Activated T-cell treated with anti-CD3 and anti-CD28 coated beads, Interleukin-2, amount 50 U/mL, for 4 hours (primary cell): Measurements from ENCODE around the gene EPHB3. TPM values are rescaled to one million over a fixed set of nuclear protein-coding genes. Genes with fewer than 3 reads are reported as not detected.
A peak's percentile ranks its signal among the peaks of the same experiment; 100 is the strongest.

Source experiments
- ATAC-seq, 2 donors: fragments of 200-7000 bp; cut with Tn5 transposase; one replicate each; pipeline ENCODE4 v1.10.0; 2021
- DNase-seq: peaks from one replicate; pipeline ENCODE4 v3.0.0-alpha.2; 2020
- H3K27me3 Mint-ChIP-seq: one replicate; pipeline ENCODE4 v1.8.0; 2021; ENCODE audit warnings: low read depth, mixed read lengths
- H3K36me3 Mint-ChIP-seq: one replicate; pipeline ENCODE4 v1.8.0; 2022; ENCODE audit warnings: mixed read lengths; ENCODE audit not compliant: insufficient read depth
- H3K4me1 Mint-ChIP-seq: one replicate; pipeline ENCODE4 v1.8.0; 2021; ENCODE audit warnings: low read depth, mixed read lengths
- H3K4me3 Mint-ChIP-seq: one replicate; pipeline ENCODE4 v1.8.0; 2021; ENCODE audit warnings: mild to moderate bottlenecking, moderate library complexity, mixed read lengths
- H3K9me3 Mint-ChIP-seq: one replicate; pipeline ENCODE4 v1.8.0; 2021; ENCODE audit warnings: mixed read lengths
- total RNA-seq, 3 donors: library from RNA; stranded (reverse); gene quantifications; one replicate each; pipeline ENCODE4 v1.2.1, GENCODE V29; 2021

The EPHB3 gene
- under 1 TPM in 1 of 3 donors, not detected in 2; 0.15 TPM for total RNA-seq

DNA sequence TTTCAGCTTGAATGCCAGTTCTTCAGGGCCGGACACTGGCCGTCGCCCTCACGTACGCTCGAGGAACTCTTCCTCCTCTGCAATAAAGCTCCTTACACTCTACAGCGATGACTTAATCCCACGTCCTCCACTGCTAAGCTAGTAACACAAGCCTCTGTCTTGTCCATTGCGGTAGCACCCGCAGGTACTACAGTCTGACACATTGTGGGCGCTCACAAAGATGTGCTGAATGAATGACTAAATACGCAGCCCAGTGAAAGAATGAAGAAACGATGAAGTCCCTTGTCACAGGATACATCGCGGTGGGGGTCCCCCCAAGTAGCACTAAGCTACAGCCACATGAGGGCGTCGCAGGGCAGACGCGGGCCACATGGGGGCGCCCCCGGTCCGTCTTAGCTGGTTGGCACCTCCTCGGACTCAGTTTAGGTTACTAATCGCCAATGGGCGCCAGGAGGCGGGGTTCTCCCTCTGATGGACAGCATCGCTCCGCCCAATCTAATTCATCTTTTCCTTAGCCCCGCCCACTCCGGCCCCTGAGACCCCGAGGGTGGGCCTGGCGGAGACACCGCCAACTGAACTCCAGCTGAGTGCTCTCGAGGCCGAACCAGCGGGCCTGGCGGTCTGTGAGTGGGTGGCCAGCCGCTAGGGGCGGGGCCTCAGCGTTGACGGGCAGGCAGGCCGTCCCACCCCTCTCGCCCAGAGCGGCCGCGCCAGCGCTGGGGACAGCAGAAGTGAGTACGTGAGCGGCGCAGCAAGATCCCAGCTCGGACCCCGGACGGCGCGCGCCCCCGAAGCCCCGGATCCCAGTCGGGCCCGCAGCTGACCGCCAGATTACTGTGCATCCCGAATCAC, at the start of gene EPHB3:
TSS of gene EPHB3 (plus strand) at position 725 of the 852 bp plus-strand sequence. CDS start 451 bp downstream, outside the sequence.
- DNase-seq (peak; percentile 84), ATAC-seq (peak; percentile 83 to 85)
- H3K4me1 Mint-ChIP-seq: peaks cover 42% of the 10 kb centered on the region
- H3K36me3 Mint-ChIP-seq: no peaks in the 10 kb centered on the region
- H3K9me3 Mint-ChIP-seq: no peaks in the 10 kb centered on the region
- peak within 1 kb of the TSS; percentile 73 for H3K4me3 Mint-ChIP-seq
- peaks cover 57% of the 10 kb centered on the region for H3K27me3 Mint-ChIP-seq

DNA sequence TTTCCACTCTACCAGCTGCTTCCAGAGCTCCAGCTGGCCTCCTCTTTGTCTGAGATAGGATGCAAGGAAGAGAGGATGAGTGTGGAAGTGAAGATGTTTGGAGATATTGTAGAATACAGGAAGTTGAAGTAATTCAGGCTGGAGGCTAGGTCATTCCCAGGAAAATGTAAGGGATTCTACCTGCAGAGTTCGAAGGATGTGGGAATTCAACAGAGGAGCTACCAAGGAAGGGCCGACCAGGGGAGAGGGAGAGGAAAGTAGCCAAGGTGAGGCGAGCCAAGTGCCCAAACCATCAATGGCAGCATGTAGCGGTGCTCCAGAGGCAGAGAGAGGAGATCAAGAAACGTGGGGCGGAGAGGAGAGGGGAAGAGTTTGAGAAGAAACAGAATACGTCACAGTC, 49.0 kb upstream of the EPHB3 start:
- DNase-seq (no peak), ATAC-seq (no peak)
- Mint-ChIP-seq H3K27me3 (peaks cover 57% of the 10 kb centered on the region), H3K4me1 (peaks cover 6% of the 10 kb centered on the region), H3K4me3 (peak overlapping the region; percentile 40), H3K9me3 (no peaks in the 10 kb centered on the region), H3K36me3 (no peaks in the 10 kb centered on the region)

DNA sequence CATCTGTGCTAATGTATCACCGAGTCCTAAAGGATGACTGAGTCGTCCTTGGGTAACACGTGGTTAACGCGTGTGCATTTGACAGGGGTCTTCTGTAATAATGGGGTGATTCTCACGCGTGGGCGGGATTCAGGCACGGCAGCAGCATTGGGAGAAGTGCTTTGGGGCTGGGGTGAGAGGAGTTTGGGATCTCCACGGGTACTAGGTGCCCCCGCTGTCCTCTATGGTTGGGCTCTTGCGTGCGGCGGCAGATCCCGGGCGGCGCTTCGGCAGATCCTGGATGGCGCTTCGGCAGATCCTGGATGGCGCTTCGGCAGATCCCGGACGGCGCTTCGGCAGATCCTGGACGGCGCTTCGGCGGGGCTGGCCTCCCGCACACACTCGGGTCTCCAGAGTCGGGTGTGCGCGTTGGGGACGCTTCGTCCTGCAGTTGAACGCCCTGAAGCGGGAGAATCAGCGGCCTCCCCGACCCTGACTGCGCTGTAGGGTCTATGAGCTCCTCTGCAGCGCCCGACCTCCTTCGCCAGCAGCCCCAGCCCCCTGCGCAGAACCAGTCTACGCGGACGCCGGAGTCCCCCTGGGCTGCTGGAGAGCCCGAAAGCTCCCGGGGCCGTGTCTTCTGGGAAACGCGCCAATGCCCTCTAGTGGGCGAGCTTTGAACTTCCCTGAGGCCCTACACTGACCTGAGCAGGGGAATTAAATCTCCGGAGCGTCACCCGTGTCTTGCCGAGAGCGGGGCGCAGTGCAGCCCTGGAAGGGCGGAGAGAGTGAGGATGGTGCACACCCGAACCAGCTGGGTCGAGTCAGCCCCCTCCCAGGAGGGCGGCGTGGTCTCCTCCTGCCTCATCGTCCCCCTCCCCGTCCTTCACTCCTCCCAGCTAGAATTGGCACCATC, 48.1 kb upstream of the EPHB3 start:
- ATAC-seq (peak; percentile 98 to 99), DNase-seq (peak; percentile 79)
- no peaks in the 10 kb centered on the region for H3K9me3 Mint-ChIP-seq
- no peaks in the 10 kb centered on the region for H3K36me3 Mint-ChIP-seq
- peak overlapping the region; percentile 63 for H3K4me3 Mint-ChIP-seq
- peaks cover 6% of the 10 kb centered on the region for H3K4me1 Mint-ChIP-seq
- H3K27me3 Mint-ChIP-seq: peaks cover 57% of the 10 kb centered on the region

DNA sequence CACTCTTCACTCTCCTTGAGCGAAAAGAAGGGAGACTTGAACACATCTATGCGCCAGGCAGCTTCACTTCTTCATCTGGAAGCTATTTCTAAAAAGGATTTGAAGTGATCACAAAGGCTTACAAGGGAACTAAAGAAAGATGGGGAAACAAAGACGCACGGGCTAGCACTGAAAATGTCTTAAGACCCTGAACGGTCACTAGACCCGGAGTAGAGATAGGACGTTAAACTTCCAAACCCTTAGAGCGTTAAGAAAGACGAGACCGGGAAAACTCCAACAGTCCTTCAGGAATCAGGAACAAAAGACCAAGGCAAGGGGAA, 47.5 kb upstream of the EPHB3 start:
- ATAC-seq (no peak), DNase-seq (no peak)
- no peaks in the 10 kb centered on the region for H3K9me3 Mint-ChIP-seq
- peak overlapping the region; percentile 63 for H3K4me3 Mint-ChIP-seq
- H3K27me3 Mint-ChIP-seq: peaks cover 63% of the 10 kb centered on the region
- H3K36me3 Mint-ChIP-seq: no peaks in the 10 kb centered on the region
- H3K4me1 Mint-ChIP-seq: peaks cover 6% of the 10 kb centered on the region

DNA sequence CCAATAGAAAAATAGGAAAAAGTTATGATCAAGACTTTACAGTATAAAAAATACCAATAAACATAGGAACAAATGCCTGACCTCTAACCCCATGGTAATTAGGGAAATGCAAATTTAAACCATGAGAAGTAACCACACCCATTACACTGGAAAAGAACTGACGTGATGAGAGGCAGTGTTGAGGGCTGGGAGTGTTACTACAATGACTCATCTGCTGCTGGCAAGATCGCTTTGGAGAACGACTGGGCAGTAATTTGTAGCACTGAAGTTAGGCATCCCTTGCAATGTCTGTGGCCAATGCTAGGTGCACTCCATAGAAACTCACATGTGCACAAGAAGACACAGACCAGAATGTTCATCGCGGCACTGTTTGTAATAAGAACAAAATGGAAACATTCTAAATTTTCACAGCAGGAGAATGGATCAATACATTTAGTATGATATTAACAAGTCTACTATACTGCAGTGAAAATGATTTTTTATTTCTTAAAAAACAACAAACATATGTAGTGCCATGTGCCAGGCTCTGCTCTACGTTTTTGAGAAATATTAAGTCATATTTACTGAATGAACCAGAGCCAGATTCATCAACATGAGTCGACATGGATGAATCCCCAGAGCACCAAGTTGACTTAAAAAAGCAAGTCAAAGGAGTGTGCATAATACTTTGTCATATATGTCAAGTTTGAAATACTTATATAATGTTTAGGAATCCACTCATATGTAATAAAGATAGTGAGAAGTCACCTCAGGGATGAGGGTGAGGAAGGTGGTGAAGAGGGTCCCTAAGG, 37.6 kb upstream of the EPHB3 start:
- Mint-ChIP-seq H3K27me3 (peaks cover 35% of the 10 kb centered on the region), H3K36me3 (no peaks in the 10 kb centered on the region), H3K4me3 (no peak overlapping the region), H3K4me1 (peaks cover 12% of the 10 kb centered on the region), H3K9me3 (no peaks in the 10 kb centered on the region)
- no peak for DNase-seq
- ATAC-seq: peak; percentile 52 to 55

DNA sequence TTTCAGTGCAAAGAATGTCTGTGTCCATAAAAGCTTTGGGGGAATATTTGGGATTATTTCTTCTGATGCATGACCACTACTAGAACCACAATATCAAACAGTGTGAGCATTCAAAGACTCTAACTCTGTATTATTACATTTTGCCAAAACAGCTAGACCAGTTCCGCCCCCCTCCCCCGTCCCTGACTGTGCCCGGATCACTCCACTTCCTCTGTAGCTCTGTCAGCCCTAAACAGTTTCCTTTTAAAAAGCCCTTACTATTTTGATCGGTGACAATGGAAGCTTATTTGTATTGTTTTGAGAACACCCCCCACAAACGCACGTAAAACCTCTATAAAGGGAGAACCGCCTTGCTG, 36.6 kb upstream of the EPHB3 start:
- H3K9me3 Mint-ChIP-seq: no peaks in the 10 kb centered on the region
- H3K4me1 Mint-ChIP-seq: peaks cover 12% of the 10 kb centered on the region
- DNase-seq: no peak
- no peaks in the 10 kb centered on the region for H3K36me3 Mint-ChIP-seq
- peak overlapping the region; percentile 83 for H3K4me3 Mint-ChIP-seq
- peak; percentile 70 to 77 for ATAC-seq
- H3K27me3 Mint-ChIP-seq: peaks cover 33% of the 10 kb centered on the region

DNA sequence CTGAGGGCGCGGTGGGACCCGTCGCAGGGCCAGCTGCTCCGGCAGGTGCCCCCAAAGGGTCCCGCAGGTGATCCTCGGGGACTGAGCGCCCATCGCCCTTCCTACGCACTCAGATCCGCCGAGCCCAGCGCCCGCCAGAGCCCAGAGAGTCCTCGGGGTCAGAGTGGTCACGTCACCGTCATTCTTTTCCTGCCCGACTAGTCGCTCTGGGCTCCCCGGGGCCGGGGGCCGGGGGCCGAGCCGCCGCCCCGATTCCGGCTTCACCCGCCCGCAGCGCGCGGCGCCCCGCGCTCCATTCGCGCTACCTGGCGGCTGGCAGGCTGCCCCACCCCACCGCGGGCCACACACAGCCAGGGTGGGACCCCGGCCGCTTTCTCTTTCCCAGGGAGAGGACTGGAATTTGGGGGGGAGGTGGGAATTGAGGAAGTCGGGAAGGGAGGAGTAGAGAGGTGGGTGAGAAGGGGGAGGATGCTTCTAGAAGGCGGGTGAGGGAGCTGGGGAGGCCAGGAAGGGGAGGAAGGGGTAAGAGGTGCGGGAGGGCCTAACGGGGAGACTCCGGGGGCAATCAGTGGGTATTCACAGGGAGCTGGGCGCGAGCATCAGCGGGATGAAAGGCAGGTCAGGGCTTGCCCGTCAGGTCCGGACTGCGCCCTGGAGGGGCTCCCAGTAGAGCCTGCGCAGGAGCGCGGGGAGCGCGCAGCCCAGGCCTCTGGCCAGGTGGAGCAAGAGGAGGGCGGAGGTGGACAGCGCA, 36.1 kb upstream of the EPHB3 start:
- Mint-ChIP-seq H3K4me3 (peak overlapping the region; percentile 83), H3K4me1 (peaks cover 12% of the 10 kb centered on the region), H3K9me3 (no peaks in the 10 kb centered on the region), H3K27me3 (peaks cover 36% of the 10 kb centered on the region), H3K36me3 (no peaks in the 10 kb centered on the region)
- peak; percentile 57 to 74 for ATAC-seq
- DNase-seq: no peak

DNA sequence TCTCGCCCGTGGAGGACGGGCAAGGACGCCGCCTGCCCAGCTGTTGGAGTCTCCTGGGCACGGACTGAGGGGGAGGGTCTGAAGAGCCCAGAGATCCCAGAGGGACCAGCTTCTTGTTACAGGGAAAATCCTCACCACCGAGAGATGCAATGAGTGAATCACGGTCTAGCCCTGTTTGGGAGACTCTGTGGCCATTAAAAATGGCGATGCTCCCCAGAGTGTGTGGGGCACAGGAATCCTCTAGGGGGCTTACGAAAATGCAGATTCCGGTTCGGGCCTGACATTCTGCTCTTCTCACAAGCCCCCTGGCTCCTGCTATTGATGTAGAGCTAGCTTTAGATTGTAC, 35.5 kb upstream of the EPHB3 start:
- ATAC-seq (no peak), DNase-seq (no peak)
- H3K36me3 Mint-ChIP-seq: no peaks in the 10 kb centered on the region
- no peaks in the 10 kb centered on the region for H3K9me3 Mint-ChIP-seq
- H3K4me1 Mint-ChIP-seq: peaks cover 12% of the 10 kb centered on the region
- peaks cover 42% of the 10 kb centered on the region for H3K27me3 Mint-ChIP-seq
- peak overlapping the region; percentile 19 for H3K4me3 Mint-ChIP-seq

DNA sequence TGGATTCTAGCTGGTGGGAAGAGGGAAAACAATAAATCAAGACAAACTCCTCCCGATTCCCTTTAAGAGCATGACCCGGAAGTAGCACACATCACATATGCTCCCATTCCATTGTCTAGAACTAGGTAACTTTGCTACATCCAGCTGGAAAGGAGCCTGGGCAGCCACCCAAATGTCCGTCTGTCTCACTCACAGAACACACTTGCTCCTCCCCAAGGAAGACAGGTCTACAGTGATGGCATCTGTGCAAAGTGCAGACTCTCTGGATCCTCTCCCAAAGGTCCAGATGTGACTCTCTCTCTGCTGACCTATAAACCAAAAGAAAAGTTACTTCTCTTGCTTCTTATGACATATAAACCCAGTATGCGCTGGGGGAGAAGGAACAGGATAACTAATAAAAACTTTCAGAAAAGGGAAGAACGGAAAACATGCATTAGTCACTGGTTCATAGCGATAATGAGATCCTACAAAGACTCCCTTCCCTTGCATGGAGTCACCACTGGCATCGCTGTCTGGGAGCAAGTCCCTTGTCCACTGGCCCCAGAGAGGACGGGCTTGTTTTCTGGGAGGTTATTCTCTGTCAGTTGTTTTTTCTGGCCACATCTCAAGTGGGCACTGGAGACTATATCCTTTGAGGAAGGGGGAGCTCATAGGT, 29.8 kb upstream of the EPHB3 start:
- DNase-seq: no peak
- Mint-ChIP-seq H3K27me3 (peaks cover 32% of the 10 kb centered on the region), H3K36me3 (no peaks in the 10 kb centered on the region), H3K9me3 (no peaks in the 10 kb centered on the region), H3K4me3 (no peak overlapping the region), H3K4me1 (no peaks in the 10 kb centered on the region)
- no peak for ATAC-seq

DNA sequence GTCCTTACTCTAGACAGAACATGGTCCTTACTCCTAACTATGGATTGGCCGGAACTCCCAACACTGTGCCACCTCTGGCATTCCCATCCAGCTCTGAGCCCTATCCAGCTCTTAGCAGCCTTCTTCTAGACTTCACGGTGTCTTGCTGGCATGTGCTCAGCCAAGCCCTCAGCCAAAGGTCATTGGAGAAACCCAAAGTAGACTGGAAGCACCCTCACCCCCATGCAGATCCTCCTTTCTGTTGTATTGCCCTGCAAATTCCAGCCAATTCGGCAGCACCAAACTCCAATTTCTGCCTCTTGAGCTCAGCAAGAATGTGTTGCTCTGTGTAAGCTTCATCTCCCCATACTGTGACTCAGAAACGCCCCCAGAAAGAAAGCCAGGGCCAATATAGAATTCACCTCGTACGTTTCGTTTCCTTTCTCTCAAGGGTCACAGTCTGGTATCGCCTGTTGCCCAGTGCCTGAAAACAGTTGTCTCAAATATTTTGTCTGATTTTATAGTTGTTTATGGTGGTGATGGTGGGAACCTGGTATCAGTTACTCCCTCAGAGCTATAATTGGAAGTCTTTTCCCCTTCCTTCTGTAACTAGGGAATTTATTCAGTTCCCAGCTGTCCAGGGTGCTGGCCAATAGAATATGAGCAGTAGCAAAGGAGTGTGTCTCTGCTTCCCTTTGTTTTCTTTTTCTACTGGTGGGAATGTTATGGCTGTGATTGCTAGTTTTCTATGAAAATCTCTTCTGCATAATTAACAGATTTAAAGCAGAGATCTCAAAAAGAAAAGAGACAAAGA, 28.4 kb upstream of the EPHB3 start:
- Mint-ChIP-seq H3K9me3 (no peaks in the 10 kb centered on the region), H3K4me1 (no peaks in the 10 kb centered on the region), H3K36me3 (no peaks in the 10 kb centered on the region), H3K4me3 (no peak overlapping the region), H3K27me3 (peaks cover 28% of the 10 kb centered on the region)
- DNase-seq: no peak
- ATAC-seq: no peak

DNA sequence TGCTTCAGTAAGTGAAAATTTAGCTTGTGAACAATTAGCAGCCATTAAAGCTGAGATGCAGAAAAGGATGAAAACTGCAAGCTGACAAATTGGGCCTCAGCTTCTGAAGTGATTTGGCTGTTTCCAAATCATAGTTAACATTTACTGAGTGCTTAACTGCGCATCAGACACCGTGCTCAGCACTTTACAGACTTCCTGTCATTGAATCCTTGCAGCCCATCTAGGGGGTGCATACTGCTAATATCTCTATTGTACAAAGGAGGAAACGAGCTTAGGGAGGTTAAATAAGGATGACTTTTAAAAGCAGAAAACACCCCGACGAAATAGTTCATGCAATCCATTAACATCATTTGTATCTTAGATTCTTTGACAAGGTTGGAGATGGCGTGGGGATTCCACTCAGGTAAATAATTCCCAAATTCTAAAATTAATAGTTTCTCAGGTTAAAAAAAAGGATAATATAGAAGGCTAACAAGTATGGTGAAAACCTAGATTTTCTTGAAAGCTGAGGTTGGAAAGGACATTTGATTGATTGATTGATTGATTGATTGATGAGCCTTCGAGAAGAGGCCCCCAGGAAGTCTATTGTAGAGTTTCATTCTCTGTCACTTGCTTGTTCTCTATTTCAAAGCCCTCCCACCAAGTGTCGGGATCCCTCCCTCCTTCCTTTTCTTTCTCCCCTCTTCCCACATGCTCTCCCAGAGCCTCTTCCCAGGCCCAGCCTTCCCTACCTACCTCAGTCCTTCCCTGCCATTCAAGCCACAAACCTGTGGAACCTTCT, 23.5 kb upstream of the EPHB3 start:
- DNase-seq (no peak), ATAC-seq (no peak)
- H3K36me3 Mint-ChIP-seq: no peaks in the 10 kb centered on the region
- peaks cover 20% of the 10 kb centered on the region for H3K27me3 Mint-ChIP-seq
- peaks cover 2% of the 10 kb centered on the region for H3K4me1 Mint-ChIP-seq
- H3K4me3 Mint-ChIP-seq: no peak overlapping the region
- H3K9me3 Mint-ChIP-seq: no peaks in the 10 kb centered on the region

DNA sequence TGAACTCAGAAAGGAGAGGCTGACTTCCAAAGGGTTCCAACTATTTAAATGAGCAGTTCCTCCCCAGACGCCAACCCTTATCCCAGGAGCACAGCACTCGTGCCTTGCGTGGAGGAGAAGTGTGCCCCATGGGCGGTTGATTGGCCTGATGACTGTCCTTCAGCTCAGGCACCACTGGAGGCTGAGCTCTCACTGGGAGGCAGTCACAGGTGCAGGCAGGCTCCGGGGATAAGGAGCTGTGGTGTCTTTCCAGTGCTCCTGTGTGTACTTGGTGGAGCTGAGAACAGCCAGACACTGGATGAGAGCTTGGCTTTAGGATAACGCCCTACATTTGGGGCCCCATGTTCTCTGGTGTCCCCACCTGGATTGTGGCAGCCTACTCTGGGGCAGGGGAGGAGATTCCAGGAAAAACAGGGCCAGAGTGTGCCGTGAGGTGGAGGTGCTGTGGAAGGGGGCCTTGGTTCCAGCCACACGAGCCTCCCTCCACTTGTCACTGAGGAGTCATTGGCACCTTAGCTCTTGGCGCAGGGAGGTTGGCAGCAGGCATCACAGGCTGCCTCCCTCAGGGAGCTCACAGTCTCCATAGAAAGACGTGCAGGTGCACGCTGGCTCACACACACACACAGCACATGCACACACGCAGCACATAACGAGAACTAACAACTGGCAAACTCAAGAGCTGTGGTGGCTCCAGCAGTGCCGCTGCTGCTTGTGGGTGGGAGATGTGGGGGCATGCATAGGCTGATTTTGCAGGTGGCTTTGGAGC, 22.7 kb upstream of the EPHB3 start:
- ATAC-seq (no peak), DNase-seq (no peak)
- Mint-ChIP-seq H3K4me3 (no peak overlapping the region), H3K36me3 (no peaks in the 10 kb centered on the region), H3K4me1 (peaks cover 4% of the 10 kb centered on the region), H3K27me3 (peaks cover 22% of the 10 kb centered on the region), H3K9me3 (no peaks in the 10 kb centered on the region)
